HG03045 (cell line): ENCODE data around the gene FUT7.
"Not testable (repeated sequence)": the region's sequence is repeated elsewhere in the genome, so short reads cannot be mapped to it uniquely, and the experiment has no call there.

ENCODE experiments used
- ATAC-seq: cut with Tn5 transposase; IDR thresholded peaks from one replicate; pipeline ENCODE4 v1.9.1; 2021; ENCODE audit warnings: mild to moderate bottlenecking, moderate library complexity; ENCODE audit not compliant: unreplicated experiment

The FUT7 gene

DNA sequence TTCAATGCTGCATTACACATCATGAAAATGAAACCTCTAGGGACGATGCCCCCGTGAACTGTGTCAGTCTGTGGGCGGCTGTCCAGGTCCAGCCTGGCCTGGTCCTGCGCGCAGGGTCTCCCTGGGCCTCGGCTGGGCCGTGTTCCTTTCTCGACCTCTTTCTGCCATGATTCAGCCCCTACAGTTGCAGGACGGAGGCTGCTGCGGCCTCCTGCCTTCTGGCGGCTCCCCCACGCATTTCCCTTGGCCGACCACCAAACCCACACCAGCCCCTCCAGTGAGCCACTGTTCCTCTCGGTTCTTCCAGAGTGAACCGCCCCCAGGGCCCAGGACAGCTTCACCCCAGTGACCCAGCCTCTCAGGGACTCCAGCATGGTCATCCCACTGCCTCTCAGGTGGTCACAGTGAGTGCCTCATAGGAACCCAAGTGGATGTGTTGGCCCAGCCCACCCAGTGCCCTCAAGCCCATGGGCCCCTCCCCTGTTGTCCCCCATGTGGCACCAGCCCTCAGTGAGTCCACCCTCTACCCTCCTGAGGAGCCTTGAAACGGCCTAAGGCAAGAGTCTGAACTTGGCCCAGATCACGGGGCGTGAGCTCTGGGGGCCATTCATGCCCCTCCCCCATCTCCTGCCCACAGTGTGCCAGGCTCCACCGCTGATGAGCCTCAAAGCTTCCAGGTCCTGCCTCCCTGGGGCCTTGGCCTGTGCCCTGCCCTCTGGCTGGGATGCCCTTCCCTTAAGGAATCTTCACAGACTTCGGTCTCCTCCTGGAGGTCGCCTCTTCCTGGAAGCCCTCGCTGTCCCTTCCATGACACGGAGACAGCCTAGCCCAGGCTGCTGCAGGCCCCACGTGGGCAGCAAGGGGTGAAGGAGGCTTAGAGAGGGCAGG lies 25.5 kb downstream of the FUT7 start:
- ATAC-seq: no peak

DNA sequence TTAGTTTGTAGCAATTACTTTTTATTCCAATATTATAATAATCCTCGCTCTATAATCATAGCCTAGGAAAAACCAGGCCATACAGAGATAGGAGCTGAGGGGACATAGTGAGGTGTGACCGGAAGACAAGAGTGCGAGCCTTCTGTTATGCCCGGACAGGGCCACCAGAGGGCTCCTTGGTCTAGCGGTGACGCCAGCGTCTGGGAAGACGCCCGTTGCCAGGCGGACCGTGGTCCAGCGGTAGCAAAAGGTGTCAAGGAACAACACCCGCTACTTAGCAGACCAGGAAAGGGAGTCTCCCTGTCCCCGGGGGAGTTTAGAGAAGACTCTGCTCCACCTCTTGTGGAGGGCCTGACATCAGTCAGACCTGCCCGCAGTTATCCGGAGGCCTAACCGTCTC lies 27.6 kb downstream of the FUT7 start:
- not testable (repeated sequence) for ATAC-seq

DNA sequence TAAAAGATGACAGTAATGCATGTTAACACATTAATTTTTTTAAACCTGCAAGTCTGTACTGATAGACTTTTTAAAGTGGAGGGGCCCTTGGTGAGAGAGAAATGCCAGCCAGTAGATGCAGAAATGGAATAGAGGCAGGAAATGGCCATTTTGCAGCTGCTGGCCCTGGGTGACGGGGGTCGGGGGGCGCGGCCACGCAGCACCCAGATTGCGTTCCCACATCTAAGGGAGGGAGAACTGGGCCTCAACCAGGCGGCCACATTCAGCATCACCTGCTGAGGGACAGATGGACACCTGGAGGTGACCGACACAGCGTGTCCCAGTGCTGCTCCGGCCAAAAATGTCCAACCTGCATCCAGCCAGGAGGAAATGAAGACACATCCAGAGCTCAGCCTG lies 29.2 kb downstream of the FUT7 start:
- ATAC-seq: no peak

DNA sequence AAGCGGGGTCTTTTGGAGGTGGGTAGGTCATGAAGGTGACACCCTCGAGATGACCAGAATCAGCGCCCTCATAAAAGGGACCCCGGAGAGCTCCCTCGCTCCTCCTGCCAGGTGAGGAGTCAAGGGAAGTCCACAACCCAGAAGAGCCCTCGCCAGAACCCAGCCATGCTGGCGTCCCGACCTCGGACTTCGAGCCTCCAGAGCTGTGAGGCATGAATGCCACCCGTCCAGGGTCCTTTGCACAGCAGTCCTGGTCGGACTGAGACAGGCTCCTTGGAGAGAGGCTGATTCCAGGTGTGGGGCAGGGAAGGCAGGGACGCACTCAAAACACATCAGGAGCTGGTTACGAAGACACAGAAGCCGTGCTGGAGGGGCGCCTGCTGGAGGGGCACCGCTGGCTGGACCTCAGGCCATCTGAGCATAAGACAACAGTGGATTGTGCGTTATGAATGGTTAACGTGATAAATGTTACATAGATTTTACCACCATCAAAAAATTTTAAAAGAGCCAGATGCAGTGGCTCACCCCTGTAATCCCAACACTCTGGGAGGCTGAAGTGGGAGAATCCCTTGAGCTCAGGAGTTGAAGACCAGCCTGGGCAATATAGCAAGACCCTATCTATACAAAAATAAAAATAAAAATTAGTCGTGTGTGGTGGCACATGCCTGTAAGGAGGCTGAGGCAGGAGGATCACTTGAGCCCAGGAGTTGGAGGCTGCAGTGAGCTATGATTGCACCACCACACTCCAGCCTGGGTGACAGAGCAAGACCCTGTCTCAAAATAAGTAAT lies 29.8 kb downstream of the FUT7 start:
- no peak for ATAC-seq

DNA sequence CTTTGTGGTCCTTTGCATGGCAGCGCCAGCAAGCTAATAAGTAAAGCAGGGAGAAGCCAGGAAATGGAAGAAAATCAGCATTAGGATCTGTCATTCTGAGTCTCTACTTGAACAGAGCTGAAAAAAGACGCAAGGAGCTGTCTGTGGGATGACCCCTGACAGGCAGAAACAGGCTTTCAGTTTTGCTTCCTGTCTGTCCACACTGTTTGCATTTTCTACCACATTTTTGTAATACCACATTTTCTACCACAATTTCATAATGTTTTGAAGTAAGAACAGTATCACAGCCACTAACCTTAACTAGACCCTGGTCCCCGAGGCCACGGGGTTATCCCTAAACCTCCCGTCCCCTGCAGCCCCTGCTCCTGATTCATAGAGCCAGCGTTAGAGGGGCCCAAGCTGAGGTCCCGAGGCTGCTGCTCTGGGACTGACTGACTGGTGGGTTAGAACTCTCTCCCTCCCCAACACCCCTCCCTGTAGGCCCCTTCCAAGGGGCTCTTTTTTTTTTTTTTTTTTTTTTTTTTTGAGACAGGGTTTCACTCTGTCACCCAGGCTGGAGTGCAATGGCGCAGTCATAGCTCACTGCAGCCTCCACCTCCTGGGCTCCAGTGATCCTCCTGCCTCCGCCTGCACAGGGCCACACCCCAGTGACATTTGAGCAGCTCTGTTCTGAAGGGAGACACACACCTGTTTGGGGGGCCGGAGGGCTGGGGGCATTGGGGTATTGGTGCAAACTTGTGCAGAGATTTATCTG lies 31.5 kb downstream of the FUT7 start:
- ATAC-seq: peak; percentile 67

DNA sequence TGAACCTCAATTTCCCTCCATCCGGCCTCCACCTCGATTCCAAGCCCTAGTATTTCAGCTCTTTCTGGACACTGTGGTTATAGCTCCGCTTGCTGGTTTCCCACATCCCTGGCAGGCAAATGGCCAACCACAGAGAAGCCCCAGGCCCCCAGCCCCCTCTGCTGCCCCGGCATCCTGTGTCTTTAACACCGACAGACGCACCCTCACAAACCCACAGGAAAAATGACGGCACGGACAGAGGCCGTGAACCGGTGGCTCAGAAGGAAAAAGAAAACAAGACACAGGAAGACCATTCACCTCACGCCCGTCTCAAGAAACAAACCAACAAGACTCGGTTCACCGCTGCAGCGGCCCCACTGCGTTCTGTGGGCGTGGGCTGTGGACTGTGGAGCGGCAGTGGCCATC lies 34.1 kb downstream of the FUT7 start:
- no peak for ATAC-seq

DNA sequence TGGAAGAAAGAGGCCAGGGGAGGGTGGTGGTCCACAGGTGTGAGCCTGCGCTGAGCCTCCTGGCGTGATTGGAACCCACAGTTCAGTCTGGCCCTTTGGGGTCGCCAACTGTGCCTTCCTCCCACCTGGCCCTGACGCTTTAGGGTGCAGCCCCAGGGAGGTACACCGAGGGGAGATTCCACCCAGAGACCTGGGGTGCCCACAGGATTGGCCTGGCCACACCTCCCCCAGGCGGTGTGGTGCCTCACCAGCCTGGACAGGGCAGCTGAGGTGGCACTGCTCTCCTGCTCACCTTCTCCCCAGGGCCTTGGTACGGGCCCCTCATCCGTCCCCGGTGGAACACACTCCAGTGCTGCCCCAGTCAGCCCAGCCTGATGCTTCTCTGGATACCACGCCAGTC lies 34.5 kb downstream of the FUT7 start:
- ATAC-seq: no peak

DNA sequence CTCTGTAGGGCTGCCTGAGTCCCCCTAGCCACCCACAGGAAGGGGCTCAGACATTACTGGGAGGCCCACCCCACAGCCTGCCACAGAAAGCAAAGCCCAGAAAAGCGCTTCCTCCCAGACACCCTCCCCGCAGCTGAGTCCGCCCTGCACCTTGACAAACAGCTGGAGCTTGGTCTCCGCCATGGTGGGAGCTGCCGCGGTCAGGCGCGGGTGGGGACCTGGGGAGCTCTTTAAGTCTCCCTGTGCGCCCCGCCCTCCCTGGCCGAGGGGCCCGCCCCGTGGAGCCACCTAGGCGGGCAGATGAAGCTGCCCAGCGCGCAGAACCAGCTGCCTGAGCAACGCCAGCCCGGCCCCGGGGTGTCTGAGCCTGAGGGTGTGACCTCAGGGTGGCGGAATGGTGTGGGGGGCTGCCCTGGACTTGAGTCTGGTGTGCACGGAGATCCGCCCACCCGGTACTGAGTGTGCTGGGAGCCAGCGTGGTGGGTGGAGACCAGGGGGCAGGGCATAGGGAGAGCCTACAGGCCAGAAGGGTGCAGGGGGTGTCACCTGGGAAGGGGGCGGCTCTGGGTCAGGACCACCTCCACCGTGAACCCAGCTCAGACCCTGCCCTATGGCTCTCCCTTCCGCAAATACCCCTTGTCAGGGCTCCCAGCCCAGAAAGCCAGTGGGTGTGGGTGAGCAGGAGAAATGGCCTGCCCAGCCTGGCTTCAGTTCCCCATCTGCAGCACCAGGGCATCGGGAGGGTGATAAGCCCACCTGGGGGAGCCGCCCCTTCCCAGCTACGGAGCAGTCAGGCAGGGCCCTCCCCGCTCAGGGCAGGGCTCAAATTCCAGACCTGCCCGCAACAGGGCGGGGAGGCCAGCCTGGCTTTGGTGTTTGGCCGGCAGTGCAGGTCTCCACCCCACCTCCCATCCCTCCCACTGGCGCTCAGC lies 35.3 kb downstream of the FUT7 start, which contains the start of gene CLIC3:
CLIC3 (minus strand) TSS at position 208 of the 932 bp plus-strand sequence; CDS start at position 183, 25 bp downstream.
- no peak for ATAC-seq

DNA sequence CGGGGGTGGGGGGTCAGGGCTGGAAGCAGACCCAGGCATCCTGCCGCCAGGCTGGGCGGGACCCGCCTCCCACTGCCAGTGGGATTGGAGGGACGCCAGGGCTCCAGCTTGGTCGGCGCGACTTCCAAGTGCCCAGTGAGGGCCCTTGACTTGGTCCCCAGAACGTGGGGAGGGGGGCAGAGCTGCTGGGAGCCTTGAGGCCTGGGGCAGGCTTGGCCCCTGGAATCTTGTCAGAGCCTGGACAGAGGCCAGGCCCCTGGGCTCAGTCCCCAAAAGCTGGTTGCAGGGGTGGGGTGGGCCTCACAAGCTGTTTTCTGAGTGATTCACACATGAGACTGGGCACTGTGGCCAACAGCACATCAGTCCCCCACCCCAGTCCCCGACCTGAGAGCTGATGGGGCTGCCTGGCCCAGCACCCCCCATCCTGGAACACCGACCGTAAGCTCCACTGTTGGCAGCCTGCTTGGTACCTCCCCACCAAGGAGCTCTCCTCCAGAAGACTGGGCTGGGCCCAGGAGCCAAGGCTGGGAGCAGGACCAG lies 36.0 kb downstream of the FUT7 start:
- ATAC-seq: no peak

DNA sequence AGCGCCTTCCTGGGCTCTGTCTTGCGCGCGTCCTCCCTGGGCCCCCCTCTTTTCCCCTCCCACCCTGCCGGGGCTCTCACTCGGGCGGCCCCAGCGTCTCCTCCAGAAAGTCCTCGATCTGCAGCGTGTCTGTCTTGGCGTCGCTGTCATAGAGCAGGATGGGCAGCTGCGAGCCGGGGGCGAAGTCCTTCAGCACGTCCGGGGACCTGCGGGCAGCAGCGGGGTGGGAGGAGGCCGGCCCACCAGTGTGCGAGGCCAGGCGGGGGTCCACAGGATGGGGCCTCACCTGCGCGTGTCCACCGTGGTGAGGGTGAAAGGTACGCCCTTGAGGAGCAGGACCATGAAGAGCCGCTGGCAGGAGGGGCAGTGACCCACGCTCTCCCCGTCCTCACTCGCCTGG lies 36.5 kb downstream of the FUT7 start:
- no peak for ATAC-seq

DNA sequence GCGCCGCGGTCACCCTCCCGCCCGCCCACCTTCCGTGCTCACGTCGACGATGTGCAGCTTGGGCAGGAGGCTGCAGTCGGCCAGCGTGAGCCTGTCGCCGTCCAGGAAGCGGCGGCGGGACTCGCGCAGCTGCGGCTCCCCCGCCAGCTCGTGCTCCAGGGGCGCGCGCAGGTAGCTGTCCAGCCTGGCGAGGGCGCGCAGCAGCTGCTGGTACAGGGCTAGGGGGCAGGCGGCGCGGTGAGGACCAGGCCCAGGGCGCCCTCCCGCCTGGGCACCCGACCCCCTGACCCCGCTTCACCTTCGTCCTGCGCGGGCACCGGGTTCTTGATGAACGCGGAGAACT lies 37.0 kb downstream of the FUT7 start:
- no peak for ATAC-seq

DNA sequence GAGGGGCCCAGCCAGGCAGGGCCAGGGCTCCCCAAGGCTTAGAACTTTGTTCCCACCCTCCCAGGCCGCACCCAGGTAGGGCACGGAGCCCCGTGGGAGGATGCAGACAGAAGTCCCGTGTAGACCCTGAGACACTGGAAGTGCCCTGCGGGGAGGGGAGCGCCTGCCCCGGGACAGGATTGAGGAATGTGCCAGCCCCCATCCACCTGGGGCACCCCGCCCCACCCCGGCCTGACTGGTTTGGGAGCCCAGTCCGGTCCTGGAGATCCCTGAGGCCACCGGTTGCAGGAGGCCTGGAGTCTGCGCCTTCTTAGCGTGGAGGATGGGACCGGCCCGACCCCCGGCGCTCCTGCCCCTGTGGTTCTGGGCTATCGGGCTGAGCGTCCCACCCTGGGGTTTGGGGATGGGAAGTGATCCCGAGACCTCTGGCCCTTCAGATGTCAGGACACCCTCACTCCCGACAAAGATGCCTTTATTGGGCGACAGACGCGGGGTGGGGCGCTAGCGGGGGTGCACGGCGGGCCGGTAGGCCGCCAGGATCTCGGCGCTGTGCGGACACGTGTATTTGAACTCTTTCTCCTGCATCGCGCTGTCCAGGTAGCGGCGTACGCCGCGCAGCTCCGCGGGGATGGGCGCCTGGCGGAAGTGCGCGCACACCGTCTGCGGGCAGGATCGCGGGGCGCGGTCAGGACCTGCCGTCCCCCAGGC lies 37.6 kb downstream of the FUT7 start:
- ATAC-seq: no peak

DNA sequence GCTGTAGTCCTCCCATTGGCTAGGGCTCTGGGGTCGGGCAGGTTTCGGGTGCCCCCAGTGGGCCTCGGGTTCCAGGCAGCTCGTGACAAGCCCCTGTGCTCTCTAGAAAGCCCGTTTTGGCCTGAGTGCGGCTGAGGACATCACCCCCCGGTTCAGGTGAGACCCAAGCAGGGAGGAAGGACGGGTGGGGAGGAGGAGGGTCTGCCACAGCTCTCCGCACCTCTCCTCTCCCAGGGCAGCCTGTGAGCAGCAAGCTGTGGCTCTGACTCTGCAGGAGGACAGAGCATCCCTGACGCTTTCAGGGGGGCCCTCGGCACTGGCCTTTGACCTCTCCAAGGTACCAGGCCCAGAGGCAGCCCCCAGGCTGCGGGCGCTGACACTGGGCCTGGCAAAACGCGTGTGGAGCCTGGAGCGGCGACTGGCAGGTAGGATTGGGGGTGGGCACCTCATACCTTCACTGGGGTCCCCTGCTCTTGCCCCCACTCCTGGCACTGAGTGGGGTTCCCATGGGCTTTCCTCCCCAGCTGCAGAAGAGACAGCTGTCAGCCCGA lies 39.0 kb downstream of the FUT7 start:
- ATAC-seq: no peak

DNA sequence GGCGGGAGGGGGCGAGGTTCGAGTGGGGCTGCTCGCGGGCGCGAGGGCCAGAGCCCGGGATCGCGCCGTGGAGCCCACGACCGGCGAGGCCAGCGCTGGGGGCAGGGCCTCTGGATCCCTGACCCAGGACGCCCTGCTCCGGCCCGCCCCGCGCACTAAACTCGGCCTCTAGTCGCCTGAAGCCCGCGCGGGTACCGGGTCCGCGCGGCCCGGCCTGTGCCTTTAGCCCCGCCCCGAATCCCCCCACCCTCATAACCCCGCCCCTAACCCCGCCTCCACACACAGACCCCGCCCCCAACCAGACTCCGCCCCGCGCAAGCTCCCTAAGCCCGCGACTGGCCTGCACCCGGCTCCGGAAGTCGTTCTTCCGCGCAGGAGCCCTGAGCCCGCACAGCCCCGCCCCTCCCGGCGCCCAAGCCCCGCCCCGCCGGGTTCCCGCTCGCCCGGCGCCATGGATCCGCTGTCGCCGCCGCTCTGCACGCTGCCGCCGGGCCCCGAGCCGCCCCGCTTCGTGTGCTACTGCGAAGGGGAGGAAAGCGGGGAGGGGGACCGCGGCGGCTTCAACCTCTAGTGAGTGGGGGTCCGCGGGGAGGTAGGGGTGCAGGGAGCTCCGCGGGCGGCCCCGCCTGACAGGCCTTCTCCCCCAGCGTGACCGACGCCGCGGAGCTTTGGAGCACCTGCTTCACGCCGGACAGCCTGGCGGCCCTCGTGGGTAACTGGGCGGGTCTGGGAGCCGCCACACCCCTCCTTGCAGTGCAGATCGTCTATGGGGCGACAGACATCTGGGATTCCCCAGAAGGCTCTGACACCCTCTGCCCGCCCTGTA lies 39.7 kb downstream of the FUT7 start, which contains the start of gene PAXX:
PAXX (plus strand) TSS at position 430 of the 826 bp plus-strand sequence; CDS start at position 452, 22 bp downstream.
- peak; percentile 79 for ATAC-seq

DNA sequence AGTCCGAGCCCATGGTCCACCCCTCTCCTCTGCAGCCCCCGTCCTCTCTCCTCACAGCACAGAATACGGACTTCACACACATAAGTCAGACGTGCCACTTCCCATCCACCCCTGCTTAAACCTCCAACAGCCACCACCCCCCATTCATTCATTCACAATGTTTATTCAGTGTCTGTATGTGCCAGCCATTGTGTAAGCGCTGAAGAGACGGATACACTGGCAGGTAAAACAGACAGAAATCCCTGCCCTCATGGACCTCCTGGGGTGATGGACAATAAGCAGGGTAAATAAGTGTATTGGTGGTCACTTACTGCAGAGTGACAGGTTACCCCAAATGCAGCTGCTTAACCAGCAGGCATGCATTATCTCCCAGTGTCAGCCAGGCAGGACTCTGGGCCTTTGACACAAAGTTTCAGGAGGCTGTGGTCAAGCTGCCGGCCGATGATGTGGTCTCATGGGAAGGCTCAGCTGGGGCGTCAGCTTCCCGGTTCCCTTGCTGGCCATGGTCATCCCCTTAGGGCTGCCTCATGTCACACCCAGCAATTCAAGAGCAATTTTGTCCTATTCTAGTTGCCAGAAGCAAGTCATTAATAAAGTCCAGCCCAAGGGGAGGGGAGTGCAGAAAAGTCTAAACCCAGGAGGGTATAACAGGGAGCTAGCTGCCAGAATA lies 41.5 kb downstream of the FUT7 start:
- no peak for ATAC-seq

DNA sequence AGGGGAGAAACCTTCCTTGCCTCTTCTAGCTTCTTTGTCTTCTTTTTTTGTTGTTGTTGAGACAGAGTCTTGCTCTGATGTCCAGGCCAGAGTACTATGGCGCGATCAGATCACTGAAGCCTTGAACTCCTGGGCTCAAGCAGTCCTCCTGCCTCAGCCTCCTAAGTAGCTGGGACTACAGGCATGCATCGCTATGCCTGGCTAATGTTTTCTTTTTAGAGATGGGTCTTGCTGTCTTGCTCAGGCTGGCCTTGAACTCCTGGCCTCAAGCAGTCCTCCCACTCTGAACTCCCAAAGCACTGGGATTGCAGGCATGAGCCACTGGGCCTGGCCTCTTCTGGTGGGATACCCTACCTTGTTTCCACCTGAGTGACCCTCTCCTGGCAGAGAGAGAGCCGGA lies 43.0 kb downstream of the FUT7 start:
- ATAC-seq: no peak

DNA sequence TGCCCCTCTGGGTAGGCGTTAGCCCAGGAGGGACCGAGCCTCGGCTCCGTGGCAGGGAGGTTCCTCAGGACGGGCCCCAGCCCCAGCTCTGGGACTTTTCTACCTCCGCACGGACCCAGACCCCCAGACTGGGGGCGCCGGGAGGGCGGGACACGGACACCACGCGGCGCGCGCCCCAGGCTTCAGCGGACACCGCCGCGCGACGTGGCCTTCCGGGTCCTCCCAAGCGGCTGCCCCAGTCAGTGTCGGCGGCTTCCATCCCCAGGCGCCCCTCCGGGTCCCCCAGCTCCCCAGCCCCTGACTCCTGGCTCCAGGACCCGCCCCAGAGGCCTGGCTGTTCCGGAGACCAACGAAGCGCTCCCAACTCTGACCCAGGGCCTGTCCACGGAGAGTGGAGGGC lies 46.0 kb downstream of the FUT7 start:
- ATAC-seq: no peak
